ENCODE measurements around the gene LONRF2.

Gene LONRF2

GRCh38 chr2:100260712-100261620 is 61.3 kb downstream of the LONRF2 start:
- no peaks in the 10 kb centered on the region for H3F3A ChIP-seq (ENCODE audit: low read depth)
- H3K9ac ChIP-seq (ENCODE audit: low read depth, low read length, poor library complexity, severe bottlenecking), result no peak overlapping the region
- no peaks in the 10 kb centered on the region for H3K9me3 ChIP-seq (ENCODE audit: insufficient read depth, low read depth, low read length)
- no peaks in the 10 kb centered on the region for H4K20me1 ChIP-seq (ENCODE audit: insufficient read depth, low read length, poor library complexity, severe bottlenecking)
- no peaks in the 10 kb centered on the region for H3K27me3 ChIP-seq (ENCODE audit: insufficient read depth, low read length, poor library complexity, severe bottlenecking)
- H3K36me3 ChIP-seq (ENCODE audit: insufficient read depth, low read length), result no peaks in the 10 kb centered on the region
- no peaks in the 10 kb centered on the region for H3K4me1 ChIP-seq (ENCODE audit: insufficient read depth, low read length, poor library complexity, severe bottlenecking)
- no peaks in the 10 kb centered on the region for H3K79me2 ChIP-seq (ENCODE audit: insufficient read depth, low read length)
- no peak overlapping the region for H2AFZ ChIP-seq (ENCODE audit: low read length)
- no peak overlapping the region for H3K4me2 ChIP-seq (ENCODE audit: low read depth, low read length, poor library complexity, severe bottlenecking)
- no peak for TF ChIP-seq EZH2phosphoT487 (IDR thresholded peaks at IDR 0.05; ENCODE audit: borderline replicate concordance)
- TF ChIP-seq, protein P1, sequence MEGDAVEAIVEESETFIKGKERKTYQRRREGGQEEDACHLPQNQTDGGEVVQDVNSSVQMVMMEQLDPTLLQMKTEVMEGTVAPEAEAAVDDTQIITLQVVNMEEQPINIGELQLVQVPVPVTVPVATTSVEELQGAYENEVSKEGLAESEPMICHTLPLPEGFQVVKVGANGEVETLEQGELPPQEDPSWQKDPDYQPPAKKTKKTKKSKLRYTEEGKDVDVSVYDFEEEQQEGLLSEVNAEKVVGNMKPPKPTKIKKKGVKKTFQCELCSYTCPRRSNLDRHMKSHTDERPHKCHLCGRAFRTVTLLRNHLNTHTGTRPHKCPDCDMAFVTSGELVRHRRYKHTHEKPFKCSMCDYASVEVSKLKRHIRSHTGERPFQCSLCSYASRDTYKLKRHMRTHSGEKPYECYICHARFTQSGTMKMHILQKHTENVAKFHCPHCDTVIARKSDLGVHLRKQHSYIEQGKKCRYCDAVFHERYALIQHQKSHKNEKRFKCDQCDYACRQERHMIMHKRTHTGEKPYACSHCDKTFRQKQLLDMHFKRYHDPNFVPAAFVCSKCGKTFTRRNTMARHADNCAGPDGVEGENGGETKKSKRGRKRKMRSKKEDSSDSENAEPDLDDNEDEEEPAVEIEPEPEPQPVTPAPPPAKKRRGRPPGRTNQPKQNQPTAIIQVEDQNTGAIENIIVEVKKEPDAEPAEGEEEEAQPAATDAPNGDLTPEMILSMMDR (conservative IDR thresholded peaks at IDR 0.05; ENCODE audit: low read length), result peak; percentile 90
- no peak overlapping the region for H3K4me3 ChIP-seq (ENCODE audit: low read length, poor library complexity, severe bottlenecking)
- H3K9me2 ChIP-seq (replicated peaks; ENCODE audit: low read depth, low read length), result no peaks in the 10 kb centered on the region

DNA sequence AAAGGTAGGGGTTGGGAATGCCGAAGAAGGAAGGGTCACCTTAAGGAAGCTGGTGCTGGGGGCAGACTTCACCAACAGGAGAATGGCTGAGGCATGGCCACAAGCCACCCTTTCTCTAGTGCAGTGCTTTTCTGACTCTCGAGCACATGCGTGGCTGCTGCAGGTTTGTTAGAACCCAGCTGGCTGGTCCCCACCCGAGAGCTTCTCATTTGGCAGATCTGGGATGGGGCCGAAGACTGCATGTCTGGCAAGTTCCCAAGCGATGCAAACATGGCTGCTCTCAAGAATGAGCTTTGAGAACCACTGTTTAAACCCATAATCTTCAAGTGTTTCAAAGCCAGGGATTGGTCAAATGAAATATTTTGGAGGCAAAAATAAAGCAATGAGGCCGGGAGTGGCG is 63.2 kb downstream of the LONRF2 start:
- TF ChIP-seq, protein P1 (conservative IDR thresholded peaks at IDR 0.05; ENCODE audit: low read length), result no peak
- no peak for TF ChIP-seq EZH2phosphoT487 (IDR thresholded peaks at IDR 0.05; ENCODE audit: borderline replicate concordance)
- no peak overlapping the region for H3K4me3 ChIP-seq (ENCODE audit: low read length, poor library complexity, severe bottlenecking)

GRCh38 chr2:100257939-100258338 is 64.4 kb downstream of the LONRF2 start:
- TF ChIP-seq, protein P1 (conservative IDR thresholded peaks at IDR 0.05; ENCODE audit: low read length), result no peak
- Histone ChIP-seq H3K9me3 (ENCODE audit: insufficient read depth, low read depth, low read length) (no peaks in the 10 kb centered on the region), H3K9me2 (replicated peaks; ENCODE audit: low read depth, low read length) (no peaks in the 10 kb centered on the region), H3K4me1 (ENCODE audit: insufficient read depth, low read length, poor library complexity, severe bottlenecking) (no peaks in the 10 kb centered on the region), H3K4me2 (ENCODE audit: low read depth, low read length, poor library complexity, severe bottlenecking) (no peak overlapping the region), H3K79me2 (ENCODE audit: insufficient read depth, low read length) (no peaks in the 10 kb centered on the region), H4K20me1 (ENCODE audit: insufficient read depth, low read length, poor library complexity, severe bottlenecking) (no peaks in the 10 kb centered on the region), H3K27me3 (ENCODE audit: insufficient read depth, low read length, poor library complexity, severe bottlenecking) (no peaks in the 10 kb centered on the region), H3F3A (ENCODE audit: low read depth) (no peaks in the 10 kb centered on the region), H3K36me3 (ENCODE audit: insufficient read depth, low read length) (no peaks in the 10 kb centered on the region), H3K4me3 (ENCODE audit: low read length, poor library complexity, severe bottlenecking) (no peak overlapping the region), H3K9ac (ENCODE audit: low read depth, low read length, poor library complexity, severe bottlenecking) (no peak overlapping the region), H2AFZ (ENCODE audit: low read length) (no peak overlapping the region)

More for the DNA sequence above, 63.2 kb downstream of the LONRF2 start:
- no peak overlapping the region for H3K9ac ChIP-seq (ENCODE audit: low read depth, low read length, poor library complexity, severe bottlenecking)
- H4K20me1 ChIP-seq (ENCODE audit: insufficient read depth, low read length, poor library complexity, severe bottlenecking), result no peaks in the 10 kb centered on the region
- no peaks in the 10 kb centered on the region for H3K36me3 ChIP-seq (ENCODE audit: insufficient read depth, low read length)
- no peaks in the 10 kb centered on the region for H3K4me1 ChIP-seq (ENCODE audit: insufficient read depth, low read length, poor library complexity, severe bottlenecking)
- H2AFZ ChIP-seq (ENCODE audit: low read length), result no peak overlapping the region
- H3K27me3 ChIP-seq (ENCODE audit: insufficient read depth, low read length, poor library complexity, severe bottlenecking), result no peaks in the 10 kb centered on the region
- H3K9me3 ChIP-seq (ENCODE audit: insufficient read depth, low read depth, low read length), result no peaks in the 10 kb centered on the region
- no peaks in the 10 kb centered on the region for H3K79me2 ChIP-seq (ENCODE audit: insufficient read depth, low read length)
- H3K9me2 ChIP-seq (replicated peaks; ENCODE audit: low read depth, low read length), result no peaks in the 10 kb centered on the region
- H3K4me2 ChIP-seq (ENCODE audit: low read depth, low read length, poor library complexity, severe bottlenecking), result no peak overlapping the region
- no peaks in the 10 kb centered on the region for H3F3A ChIP-seq (ENCODE audit: low read depth)
